HEK293T (cell line): ENCODE data around the gene CD300LF.

Experiments used
- CTBP1 ChIP-seq: fragments of 450-650 bp; IDR thresholded peaks from 2 replicates; pipeline ENCODE4 v1.6.1; 2016; ENCODE audit warnings: borderline replicate concordance
- FOXK2 ChIP-seq: fragments of 450-650 bp; IDR thresholded peaks from 2 replicates; pipeline ENCODE4 v1.6.1; 2016; ENCODE audit warnings: mild to moderate bottlenecking
- SUZ12 ChIP-seq: fragments of 450-650 bp; IDR thresholded peaks from 2 replicates; pipeline ENCODE4 v1.6.1; 2016; ENCODE audit warnings: mild to moderate bottlenecking

DNA sequence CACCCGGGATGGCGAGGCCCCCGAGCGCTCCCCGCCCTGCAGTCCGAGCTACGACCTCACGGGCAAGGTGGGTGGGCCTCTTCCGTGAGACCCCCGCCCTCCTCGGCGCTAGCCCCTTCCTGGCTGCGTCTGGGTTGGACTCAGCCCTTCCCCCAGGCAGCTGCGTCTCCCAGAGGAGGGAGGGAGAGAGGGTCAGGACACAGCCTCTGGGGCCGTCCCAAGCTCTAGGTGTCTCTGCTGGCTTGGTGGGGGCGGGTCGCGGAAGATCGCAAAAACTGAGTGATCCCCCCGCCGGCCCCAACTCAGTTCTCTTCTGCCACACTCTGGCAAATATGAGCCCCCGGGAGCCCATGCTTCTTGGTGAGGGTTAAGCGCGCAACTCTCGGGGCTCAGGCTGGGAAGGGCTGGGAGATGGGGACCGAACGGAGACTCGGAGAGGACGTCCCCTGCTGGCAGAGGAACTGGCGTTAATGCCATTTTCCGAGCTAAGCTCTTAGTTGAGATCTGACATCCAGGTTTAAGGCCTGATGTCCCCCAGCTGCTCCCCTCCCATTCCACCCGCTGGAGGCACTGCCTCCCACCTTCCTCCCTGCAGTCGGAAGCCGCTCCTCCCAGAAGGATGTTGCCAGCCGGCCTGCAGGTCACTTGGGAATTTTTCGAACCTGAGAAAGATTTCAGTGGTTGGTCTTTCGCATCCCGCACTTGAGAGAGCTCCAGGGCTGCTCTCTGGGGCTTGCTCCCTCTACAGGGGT lies 24.8 kb upstream of the CD300LF start:
- no peak for TF ChIP-seq SUZ12
- TF ChIP-seq FOXK2 = no peak
- no peak for TF ChIP-seq CTBP1
